D721Med (cell line): Measurements from ENCODE around the gene SBSN.

Source experiments
- DNase-seq: peaks from one replicate; pipeline ENCODE4 v3.0.0; 2011; ENCODE audit warnings: low spot score; ENCODE audit not compliant: insufficient read length
- FAIRE-seq: peaks from 2 replicates; lab custom pipeline; 2011; peaks lifted over from hg19 to GRCh38; lab: Jason Lieb, UNC
- CTCF ChIP-seq: IDR thresholded peaks from 2 replicates; pipeline ENCODE4 v1.5.1; 2012; ENCODE audit warnings: mild to moderate bottlenecking, control low read depth; ENCODE audit not compliant: insufficient read depth; ENCODE audit errors: missing control alignments

SBSN gene

GRCh38 chr19:35518313-35518712, 9.8 kb downstream of the SBSN start:
- FAIRE-seq (no peak), DNase-seq (no peak)
- TF ChIP-seq CTCF: no peak

DNA sequence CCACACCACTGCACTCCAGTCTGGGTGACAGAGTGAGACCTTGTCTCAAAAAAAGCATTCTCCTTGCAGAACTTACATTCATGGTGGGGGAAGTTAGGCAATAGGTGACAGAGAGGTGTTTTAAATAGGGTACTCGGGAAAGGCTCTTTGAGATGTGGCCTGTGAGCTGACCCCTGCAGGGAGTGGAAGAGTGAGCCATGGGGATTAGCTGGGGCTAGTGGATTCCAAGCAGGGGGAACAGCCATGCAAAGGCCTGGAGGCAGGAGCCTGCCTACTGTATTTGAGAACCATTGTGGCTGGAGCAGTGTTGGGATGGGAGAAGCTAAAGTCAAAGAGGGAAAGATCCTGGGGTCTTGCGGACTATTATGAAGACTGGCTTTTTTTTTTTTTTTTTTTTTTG, 10.8 kb downstream of the SBSN start:
- no peak for TF ChIP-seq CTCF
- FAIRE-seq: no peak
- DNase-seq: no peak

GRCh38 chr19:35516310-35516709, 11.8 kb downstream of the SBSN start:
- FAIRE-seq: no peak
- TF ChIP-seq CTCF: no peak
- DNase-seq: no peak

DNA sequence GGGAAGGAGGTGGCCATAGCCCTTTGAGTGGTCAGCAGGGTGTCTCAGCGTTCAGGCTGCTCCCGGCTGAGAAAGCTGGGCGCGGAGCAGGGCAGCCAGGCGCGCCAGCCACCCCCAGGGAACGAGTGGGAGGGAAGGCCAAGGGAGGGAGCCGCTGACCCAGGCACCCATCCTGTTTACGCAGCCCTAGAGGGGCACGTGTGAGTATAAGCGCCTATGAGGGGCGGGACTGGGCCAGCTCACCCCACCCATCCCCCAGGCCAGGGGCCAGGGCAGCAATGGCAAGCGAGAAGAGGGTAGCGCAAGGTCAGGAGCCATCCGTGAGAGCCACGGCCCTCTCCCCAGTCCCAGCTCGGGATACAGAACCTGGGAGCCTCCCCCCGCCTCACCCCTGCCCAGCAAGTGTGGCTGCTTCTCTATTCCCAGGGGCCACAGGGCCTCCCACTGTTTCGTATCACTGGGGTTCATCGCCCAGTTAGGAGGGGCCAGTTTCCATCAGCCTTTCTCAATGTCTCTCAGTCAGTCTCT, 13.8 kb downstream of the SBSN start:
- FAIRE-seq (no peak), DNase-seq (no peak)
- TF ChIP-seq CTCF: no peak

- TF ChIP-seq CTCF: no peak
- FAIRE-seq (no peak), DNase-seq (no peak)
These were observed 14.4 kb downstream of the SBSN start, which contains the start of gene DMKN for GRCh38 chr19:35513628-35514281. DMKN (minus strand) TSS chr19:35513649; CDS start chr19:35513475, 174 bp downstream.

GRCh38 chr19:35512831-35513627, 15.1 kb downstream of the SBSN start:
- DNase-seq (no peak), FAIRE-seq (no peak)
- no peak for TF ChIP-seq CTCF

DNA sequence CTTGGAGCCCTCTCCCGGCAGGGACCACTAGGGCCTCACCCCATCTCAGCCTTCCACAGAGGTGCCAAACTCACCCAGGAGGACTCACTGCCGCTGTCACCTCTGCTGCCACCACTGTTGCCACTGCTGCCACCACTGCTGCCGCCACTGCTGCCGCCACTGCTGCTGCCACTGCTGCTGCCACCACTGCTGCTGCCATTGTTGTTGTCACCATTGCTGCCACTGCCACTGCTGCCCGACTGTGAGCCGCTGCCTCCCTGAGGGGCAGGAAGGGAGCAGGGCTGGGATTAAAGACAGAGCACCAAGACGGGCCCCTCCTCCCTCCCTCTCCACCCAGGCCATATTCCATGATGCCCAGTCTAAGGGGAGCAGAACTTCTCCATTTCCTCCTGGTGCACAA, 16.8 kb downstream of the SBSN start:
- no peak for DNase-seq
- no peak for TF ChIP-seq CTCF
- FAIRE-seq: no peak
